ENCODE measurements around the gene SGMS2.
A peak's percentile ranks its signal among the peaks of the same experiment; 100 is the strongest.

SGMS2 gene

DNA sequence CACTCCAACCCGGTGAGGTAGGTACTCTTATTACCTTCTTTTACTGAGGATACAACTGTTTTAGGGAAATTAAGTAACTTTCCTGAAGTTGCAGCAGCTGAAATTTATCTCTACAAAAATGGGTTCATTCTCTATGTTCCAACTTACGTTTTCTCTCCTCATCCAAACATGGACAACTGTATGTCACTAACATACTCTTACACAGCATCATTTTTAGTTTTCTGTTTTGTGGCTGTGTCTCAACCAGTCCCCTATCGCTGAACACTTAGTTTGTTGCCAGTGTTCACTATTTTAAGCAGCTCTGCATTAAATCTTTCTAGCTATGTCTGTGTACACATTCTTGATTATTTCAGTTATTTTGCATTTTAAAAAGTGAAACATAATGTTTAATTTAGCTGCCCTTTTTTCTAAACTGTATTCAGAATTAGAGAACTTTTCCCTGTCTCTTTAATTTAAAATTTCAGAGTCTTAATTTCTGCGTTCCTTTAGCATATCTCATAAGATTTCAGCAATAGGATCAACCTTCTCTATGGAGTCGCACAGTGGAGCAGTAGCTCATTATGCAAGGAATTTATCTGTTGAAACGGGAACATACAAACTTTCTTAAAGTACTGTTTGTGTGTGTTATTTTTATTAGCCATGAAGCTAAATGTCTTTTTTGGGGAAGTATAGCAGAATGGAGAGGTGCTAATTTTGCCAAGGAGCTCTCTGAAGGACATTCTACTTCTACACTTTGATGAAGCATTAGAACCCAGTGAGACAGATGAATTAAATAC, 3.8 kb downstream of the SGMS2 start:
- no peak for DNase-seq (ENCODE audit: low spot score)

DNA sequence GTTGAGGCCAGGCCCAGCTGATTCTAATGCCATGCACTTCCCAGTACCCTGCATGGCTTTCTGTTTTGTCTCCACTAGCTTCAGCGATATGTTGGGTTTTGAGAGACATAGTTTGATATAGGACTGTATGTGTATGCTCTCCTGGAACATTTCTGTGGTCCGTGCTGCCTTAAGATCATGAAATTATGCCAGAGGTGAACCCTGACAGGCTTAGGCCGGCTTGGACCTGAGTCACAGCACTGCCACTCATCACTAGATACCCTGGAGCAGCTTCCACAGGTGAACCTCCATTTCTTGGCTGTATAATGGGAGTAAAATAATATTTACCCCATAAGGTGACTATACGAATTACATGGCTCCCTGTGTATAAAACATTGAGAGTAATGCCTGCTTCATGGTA, 6.4 kb downstream of the SGMS2 start:
- DNase-seq (ENCODE audit: low spot score): no peak

DNA sequence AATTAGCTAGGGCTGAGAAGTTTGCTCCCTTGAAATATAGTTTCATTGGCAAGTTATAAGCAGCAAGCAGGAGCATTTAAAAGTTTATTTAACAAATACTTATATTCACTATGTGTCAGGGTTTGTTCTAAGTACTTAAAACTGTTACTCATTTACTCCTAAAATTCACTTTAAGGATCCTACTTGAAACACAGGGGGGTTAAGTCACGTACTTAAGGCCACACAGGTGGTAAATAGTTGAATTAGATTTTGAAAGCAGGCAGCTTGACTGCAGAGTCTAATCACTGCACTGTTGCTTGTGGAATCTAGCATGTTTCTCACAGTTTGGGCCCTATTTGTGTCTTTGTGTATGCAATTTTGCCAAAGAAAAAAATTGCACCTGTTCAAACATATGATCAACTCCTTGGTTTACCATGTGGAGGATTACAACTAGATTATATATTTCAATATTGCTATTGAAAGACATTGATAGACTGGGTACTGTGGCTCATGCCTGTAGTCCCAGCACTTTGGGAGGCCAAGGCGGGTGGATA, 7.6 kb downstream of the SGMS2 start:
- DNase-seq (ENCODE audit: low spot score): no peak

DNA sequence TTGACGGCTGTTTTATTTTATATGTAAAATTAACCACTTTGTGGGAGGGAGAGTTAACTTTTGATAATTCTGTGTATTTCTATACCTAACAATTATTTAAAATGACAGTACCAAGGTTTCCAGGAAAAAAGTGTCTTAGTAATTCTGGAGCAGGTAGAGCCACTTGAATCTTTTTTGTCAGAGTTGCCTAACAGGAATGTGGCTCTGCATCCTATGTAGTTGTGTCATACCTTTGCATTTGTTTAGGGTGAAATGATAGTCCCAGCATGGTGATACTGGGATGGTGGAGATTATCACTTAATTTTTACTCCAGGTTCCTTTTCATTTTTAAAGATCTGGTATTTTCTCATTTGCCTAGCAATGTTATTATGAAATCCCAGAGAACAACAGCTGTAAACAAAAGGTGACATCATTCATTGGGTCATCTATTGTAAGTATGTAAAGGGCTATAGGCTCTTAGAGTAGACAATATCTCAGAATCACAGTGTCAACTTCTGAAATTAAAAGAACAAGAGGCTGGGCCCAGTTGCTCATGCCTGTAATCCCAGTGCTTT, 9.6 kb downstream of the SGMS2 start:
- no peak for DNase-seq (ENCODE audit: low spot score)

DNA sequence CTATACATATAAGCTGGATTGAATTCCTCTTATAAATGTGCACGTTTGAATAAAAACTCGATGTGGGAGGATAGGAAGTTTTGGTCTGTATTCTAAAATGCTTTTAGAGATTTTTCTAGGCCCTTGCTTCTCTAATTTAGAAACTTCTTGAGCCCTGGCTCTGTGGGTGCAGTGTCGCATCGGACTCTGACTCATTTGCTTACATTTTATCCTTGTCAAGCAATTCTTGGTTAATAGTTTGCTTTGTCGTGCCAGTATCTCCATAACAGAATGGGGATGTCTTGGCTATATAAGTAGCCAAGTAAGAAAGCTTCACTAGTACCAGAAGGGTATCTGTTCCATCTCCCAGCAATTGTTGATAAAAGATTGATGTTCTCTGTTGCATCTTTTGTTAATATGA, 10.7 kb downstream of the SGMS2 start:
- DNase-seq (ENCODE audit: low spot score): peak; percentile 44

DNA sequence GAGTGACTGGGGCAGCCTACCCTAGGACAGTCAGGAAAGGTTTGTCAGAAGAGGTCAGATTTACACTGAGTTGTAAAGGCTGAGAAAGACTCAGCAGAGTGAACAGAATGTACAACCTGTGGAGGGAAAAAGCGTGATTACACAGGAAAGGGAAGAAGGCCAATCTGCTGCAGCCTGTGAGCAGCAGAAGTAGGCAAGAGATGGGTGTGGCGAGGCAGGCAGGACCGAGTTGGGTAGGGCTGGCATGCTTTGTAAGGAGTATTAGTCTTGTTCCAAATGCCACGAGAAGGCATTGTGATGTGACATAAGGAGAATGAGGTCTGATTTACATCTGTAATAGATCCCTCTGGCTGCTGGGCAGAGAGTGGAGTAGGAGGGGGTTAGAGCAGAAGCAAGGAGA, 12.6 kb downstream of the SGMS2 start:
- DNase-seq (ENCODE audit: low spot score): no peak

DNA sequence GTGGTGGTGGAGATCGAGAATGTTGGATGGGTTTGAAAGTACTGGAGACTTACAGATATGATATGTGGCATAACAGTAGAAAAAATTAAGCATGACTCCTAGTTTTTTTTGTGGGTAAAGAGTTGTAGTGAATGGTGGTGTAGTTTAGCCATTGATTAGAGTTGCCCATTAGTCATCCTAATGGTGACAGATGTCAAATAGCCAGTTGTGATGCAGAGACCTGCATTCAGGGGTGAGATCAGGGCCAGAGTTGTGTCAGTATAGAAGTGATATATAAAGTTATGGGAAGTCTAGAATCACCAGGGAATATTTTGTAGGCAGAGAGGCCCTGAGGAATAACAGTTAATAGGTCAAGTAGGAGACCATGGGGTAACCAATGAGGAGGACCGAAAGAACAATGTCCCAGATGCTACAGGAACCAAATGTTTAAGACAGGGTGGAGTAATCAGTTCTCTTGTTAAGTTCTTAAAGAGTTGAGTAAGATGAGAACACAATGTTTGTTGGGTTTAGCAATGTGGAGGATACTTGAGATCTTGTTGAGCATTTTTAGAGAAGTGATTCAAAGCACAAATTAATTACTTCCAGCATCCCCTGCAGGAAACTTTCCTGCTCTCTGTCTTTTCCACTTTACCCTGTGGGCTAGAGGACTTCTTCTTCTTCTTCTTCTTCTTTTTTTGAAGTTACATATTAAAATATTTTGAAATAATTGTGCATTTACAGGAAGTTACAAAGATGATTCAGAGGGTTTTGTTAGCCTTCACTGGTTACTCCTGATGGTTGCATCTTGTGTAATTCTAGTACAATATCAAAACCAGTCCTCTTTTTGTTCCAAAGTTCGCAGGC, 13.3 kb downstream of the SGMS2 start:
- peak; percentile 40 for DNase-seq (ENCODE audit: low spot score)

DNA sequence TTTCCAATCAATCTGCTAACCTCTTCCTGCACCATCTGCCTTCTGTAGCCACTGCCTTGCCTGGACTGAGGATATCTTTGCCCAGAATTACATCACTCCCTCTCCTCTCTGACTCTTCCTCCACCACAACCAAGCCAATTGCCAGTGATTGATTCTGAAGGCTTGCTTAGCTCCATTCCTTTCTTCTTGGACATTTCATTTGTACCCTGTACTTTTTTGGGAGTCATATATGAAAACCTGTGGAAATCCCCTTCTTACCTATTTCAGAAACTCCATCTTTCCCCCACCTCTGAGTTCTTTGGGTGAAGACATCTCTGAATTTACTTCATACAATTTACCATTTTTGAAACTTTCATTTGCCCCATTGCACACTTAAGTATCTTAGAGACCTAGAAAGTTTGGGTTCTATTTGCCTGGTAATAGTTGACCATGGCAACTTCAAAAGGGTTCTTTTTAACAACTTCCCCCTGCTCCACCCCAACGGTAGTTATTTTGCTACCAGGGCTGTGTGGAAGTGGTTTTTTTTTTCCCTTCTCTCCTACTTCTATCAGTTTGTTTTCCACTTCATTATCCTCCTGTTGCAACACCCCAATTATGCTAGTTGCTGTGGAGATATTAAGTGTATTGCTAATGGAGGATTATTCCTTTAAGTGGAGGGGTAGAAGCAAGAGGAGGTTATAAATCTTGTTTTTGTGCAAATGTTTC, 14.3 kb downstream of the SGMS2 start:
- peak; percentile 52 for DNase-seq (ENCODE audit: low spot score)

DNA sequence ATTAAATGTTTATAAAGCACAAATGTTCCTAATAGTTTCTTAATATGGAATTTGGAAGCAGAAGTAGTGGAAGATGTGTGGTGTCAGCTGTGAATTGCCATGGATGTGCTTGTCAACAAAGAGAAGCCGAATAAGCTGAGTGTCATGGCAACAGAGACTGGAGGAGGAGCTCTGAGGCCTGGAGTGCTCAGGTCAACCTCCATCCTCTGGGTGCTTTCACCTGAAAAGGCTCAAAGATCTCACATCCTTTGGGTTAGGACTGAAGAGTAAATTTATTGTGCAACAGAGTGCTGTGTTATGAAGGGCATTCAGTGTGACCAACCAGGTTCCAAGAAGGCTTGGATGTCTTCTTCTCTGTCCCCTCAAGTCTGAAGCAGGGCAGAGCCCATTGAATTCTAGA, 18.7 kb downstream of the SGMS2 start:
- DNase-seq (ENCODE audit: low spot score): no peak

DNA sequence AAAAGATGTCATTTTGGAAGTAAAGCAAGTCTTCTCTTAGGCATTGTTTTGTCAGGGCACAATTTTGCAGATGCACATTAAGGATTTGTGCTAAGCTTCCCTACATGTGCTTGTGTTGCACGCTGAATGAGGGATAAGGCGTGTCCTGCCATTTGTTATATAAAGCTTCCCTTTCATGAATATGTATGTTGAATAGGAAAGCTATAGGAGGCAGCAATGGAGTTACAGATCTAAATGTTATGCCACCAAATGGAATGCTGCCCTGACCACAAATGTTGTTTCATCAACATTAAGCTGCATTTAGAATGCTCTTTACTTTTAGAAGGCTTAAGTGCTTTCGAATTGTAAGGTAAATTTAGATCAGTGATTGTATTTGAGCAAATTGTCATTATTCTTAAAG, 20.9 kb downstream of the SGMS2 start:
- DNase-seq (ENCODE audit: low spot score): no peak

DNA sequence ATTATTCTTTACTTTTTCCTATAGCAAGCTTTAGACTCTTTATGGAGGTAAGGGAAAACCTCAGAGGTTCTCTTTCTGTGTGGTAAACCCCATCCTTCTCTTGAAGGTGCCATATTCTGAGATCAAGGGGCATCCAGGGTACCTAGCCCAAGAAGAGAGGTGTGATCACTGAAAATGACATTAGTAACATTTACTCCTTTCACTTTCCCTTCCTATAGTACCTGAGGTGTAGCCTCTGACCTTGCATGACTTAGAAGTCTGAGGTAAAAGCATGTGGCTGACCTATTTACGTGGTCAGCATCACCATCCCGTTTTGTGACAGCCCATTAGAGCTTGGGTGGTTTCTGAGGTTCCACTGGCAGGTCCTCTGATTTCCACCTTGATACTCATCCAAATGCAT, 25.7 kb downstream of the SGMS2 start:
- DNase-seq (ENCODE audit: low spot score): no peak

DNA sequence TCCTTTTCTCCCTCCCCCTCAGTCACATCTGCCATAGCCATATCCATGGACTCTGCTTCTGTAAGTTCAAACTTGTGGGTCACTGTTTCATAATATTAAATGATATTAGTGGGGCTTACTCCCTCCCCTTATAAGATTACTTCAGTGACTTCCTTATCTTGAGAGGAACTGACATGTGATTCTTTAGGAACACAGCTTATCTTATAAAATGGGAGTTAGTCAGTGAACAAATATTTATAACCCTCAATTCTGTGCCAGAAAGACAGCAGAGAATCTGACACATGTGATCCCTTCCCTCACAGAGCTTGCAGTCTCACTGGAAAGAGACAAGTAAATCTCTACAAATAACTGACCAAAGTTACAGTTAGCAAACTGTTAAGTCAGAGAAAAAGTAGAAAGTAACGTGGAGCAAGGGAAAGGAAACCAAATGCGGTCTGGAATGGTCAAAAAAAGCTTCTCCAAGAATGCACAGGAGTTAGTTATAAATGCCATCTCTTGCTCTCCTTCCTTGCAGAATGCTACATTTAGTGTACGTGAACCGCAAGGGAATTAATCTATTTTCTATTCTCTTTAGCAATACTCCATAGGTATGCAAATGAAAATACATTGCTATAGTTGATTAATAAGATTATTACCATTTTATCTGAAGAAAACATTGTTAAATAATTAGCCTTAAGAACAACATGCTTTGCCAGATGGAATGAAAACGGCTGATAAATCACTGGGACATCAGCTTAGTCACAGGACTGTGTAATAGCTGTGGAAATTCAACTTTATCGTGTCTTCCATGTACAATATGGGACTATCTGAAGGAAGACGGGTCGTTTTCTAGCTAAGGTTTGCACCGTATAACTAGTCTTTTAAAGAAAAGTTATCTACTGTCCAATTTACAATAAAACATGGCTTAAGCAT, 29.0 kb downstream of the SGMS2 start:
- DNase-seq (ENCODE audit: low spot score): peak; percentile 26

DNA sequence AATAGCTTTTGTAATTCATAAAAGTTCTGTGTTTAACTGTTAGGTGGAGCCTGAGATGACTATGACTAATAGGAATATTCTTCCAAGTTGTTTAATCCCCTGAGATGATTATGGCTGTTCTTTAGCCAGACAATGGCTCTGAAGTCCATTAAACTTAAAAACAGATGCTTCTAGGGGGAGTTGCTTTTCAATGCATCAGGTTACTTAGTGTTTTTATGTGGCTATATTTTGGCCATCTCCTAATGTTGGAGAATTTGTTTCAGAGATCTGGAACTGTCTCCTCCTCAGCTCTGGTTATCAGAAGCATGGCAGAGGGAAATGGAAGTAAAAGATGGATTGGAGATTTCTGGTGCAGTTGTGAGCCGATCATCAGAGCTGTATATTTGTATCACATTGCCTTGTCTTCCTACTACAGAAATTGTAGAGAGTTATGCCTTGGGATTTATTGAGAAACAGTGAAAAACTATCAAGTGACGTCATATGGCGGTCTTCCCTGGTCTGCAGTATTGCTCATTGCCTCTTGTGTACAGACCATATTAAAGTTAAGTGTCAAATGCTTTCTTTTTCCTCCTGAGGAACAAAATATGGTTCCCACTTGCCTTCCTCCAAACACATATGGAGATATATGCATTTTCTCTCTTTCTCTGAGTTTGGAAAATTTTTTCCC, 29.8 kb downstream of the SGMS2 start:
- peak; percentile 46 for DNase-seq (ENCODE audit: low spot score)

DNA sequence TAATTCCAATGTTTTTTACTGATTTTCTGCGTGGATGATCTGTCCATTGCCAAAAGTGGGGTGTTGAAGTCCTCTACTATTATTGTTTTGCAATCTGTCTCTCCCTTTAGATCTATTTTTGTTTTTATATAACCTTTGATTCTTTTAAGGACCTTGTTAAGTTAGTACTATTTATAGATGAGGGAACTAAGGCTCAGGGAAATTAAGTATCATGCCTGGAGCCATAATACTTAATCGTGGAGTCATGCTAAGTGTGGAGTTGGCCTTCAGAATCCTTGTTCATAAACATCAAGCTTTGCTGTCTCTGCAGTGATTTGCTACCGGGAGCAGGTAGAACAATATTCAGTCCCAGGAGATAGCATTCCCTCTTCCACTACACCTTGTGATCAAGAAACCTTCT, 31.0 kb downstream of the SGMS2 start:
- DNase-seq (ENCODE audit: low spot score): no peak

DNA sequence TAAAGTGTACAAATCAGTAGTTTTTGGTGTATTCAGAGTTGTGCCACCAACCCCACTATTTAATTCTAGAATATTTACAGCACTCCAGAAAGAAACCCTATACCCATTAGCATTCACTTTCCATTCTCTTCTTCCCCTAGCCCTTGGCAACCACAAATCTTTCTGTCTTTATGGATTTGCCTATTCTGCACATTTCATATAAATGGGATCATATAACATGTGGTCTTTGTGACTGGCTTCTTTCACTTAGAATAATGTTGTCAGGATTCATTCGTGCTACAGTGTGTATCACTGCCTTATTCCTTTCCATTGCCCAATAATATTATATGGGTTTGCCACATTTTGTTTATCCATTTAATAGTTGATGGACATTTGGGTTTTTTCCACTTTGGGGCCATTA, 32.2 kb downstream of the SGMS2 start:
- no peak for DNase-seq (ENCODE audit: low spot score)

DNA sequence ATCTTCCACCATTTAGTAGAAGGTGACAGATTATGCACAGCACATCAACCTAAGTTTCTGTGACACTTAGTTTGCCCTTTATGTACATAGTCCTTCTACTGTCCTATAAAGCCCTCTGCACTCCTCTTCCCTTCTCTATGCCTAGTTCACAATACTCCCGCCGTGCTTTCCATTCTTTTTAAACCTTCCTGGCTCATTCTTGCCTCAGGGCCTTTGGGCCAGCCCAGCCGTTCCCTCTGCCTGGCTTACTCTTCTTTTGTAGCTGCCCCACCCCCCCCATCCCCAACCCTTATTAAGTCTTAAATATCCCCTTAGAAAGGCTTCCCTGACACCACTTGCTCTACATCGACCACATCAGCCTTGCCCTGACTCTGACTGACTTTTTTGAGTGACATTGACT, 33.0 kb downstream of the SGMS2 start:
- no peak for DNase-seq (ENCODE audit: low spot score)

DNA sequence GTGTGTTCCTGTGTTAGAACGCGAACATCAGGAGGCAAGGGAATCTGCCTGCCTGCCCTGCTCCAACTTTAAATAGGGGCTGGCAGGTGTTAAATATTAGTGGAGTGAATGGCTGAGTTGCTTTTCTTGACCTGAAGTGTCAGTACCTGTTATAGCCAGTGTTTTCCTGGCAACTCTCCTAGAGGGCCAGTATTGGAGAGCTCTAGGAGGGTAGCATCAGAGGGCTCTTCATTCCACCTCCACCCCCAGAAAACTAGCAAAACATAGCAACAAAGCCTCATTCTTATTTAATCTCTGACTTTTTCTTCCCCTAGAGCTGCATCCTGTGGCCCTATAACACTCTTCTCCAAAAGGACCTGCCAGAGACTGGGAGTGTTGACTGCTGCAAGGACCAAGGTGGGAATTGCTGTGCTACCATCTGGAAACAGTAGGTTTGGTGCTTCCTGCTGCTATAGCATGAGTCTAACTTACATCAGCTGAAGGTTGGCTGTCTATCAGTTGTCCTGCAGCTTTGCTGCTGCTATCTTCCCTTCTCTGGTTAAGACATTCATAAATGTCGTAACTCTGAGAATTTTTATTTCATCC, 33.5 kb downstream of the SGMS2 start:
- DNase-seq (ENCODE audit: low spot score): no peak

DNA sequence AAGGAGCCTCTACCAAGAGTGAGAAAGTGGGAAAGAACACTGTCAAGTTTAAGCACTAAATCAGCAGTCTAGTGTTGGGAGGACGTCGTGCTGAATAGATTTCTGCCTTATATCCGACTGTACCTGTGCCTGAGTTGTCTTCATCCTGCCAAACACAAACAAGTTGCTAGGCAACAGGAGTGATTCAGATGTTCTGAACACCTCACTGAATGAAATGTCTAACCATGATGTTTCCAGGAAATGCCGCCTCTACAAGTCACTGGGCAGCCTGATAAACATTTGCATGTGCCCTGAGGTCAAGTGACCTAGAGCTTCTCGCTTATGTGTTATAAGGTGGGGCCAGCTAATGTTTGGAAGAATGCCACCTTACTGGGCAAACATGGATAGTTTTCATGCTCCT, 37.9 kb downstream of the SGMS2 start:
- no peak for DNase-seq (ENCODE audit: low spot score)

DNA sequence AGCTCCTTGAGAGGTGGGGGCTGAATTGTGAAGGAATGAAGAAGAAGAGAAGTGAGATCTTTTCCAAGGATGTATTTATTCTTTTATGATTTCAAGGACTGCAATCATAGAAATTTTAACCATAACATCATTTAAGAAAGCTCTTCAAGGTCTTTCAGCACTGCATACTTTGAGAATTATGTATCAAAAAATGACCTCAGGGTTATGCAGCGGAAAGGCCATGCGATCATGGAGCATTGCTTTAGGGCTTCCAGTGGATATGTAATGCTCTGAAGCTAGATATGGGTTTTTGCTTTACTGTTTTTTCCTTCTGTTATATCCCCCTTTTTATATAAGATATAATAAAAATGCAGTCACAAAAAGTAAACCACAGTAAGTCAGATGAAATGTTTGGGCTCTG, 38.7 kb downstream of the SGMS2 start:
- no peak for DNase-seq (ENCODE audit: low spot score)

DNA sequence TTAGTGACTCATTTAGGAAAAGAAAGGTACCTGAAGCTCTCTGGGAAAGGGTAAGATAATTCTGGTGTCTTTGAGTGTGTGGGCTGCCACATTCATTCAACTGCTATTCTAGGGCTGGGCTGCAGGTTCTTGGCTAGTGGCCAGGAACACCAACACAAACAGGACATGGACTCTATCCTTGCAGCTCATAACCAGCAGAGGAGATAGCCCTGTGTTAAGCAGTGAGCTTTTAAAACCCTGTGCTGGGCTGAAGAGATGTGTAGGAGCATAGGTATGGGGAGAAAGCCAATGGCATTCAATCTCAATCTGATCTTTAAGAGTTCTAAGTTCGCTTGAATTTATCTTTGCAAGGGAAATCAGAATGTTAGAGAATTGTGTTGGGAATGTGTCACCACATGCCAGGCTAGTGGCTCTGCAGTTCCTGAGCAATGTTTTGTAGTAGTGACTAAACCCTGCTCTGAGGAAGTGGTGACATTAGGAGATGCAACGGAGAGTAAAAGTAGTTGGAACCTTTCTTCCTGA, 39.2 kb downstream of the SGMS2 start:
- DNase-seq (ENCODE audit: low spot score): no peak

All from AG20443 (cell line).